IMR-90 (cell line): Measurements from ENCODE around the gene TATDN2.

ENCODE experiments used
- BHLHE40 ChIP-seq: fragments of 150-350 bp; IDR thresholded peaks from 2 replicates; pipeline ENCODE4 v1.6.1; 2016; ENCODE audit warnings: mild to moderate bottlenecking, low read depth, low read length
- CEBPB ChIP-seq: IDR thresholded peaks from 2 replicates; pipeline ENCODE4 v1.6.1; 2012; ENCODE audit warnings: low read depth, low read length, improper control_type of control experiment
- CHD1 ChIP-seq: IDR thresholded peaks from 2 replicates; pipeline ENCODE4 v1.6.1; 2012; ENCODE audit warnings: low read depth, low read length, improper control_type of control experiment
- CTCF ChIP-seq: conservative IDR thresholded peaks from 2 replicates; pipeline ENCODE4 v1.5.1; 2012; ENCODE audit warnings: mild to moderate bottlenecking, low read depth, low read length, improper control_type of control experiment
- MAZ ChIP-seq: IDR thresholded peaks from 2 replicates; pipeline ENCODE4 v1.6.1; 2012; ENCODE audit warnings: low read depth, mild to moderate bottlenecking, low read length, improper control_type of control experiment, moderate library complexity, borderline replicate concordance
- MXI1 ChIP-seq: IDR thresholded peaks from 2 replicates; pipeline ENCODE4 v1.6.1; 2012; ENCODE audit warnings: low read depth, mild to moderate bottlenecking, low read length, moderate library complexity, borderline replicate concordance
- NFE2L2 ChIP-seq: fragments of 150-350 bp; IDR thresholded peaks from 2 replicates; pipeline ENCODE4 v1.6.1; 2016; ENCODE audit warnings: low read depth, mild to moderate bottlenecking, low read length
- POLR2A ChIP-seq: IDR thresholded peaks from 2 replicates; pipeline ENCODE4 v1.6.1; 2012; ENCODE audit warnings: mild to moderate bottlenecking, low read depth, low read length
- RAD21 ChIP-seq: IDR thresholded peaks from 2 replicates; pipeline ENCODE4 v1.6.1; 2012; ENCODE audit warnings: low read length, improper control_type of control experiment
- RFX5 ChIP-seq: IDR thresholded peaks from 2 replicates; pipeline ENCODE4 v1.8.0; 2012; ENCODE audit warnings: low read depth, mild to moderate bottlenecking, low read length, moderate library complexity
- SMC3 ChIP-seq: fragments of 150-350 bp; IDR thresholded peaks from 2 replicates; pipeline ENCODE4 v1.6.1; 2016; ENCODE audit warnings: low read depth, mild to moderate bottlenecking, antibody characterized with exemption, low read length, moderate library complexity
- TF ChIP-seq, protein P1 (sequence below): fragments of 150-350 bp; IDR thresholded peaks from 2 replicates; pipeline ENCODE4 v1.6.1; 2017; ENCODE audit warnings: mild to moderate bottlenecking, antibody characterized with exemption, low read length, low read depth

DNA sequence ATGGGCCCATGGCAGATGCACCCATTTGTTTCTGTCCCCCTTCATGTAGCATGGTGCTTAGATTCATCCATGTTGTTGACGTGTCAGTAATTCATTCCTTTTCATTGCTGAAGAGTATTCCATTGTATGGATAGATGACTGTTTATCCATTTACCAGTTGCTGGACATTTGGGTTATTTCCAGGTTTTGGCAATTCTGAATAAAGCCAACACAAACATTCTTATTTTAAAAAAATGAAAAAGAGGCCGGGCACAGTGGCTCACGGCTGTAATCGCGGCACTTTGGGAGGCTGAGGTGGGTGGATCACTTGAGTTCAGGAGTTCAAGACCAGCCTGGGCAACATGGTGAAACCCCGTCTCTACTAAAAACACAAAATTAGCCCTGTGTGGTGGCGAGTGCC lies 18.7 kb upstream of the TATDN2 start:
- TF ChIP-seq NFE2L2, result no peak
- TF ChIP-seq CTCF, result no peak
- no peak for TF ChIP-seq POLR2A
- TF ChIP-seq, protein P1, sequence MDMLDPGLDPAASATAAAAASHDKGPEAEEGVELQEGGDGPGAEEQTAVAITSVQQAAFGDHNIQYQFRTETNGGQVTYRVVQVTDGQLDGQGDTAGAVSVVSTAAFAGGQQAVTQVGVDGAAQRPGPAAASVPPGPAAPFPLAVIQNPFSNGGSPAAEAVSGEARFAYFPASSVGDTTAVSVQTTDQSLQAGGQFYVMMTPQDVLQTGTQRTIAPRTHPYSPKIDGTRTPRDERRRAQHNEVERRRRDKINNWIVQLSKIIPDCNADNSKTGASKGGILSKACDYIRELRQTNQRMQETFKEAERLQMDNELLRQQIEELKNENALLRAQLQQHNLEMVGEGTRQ, result no peak
- no peak for TF ChIP-seq BHLHE40
- TF ChIP-seq MXI1, result no peak
- no peak for TF ChIP-seq RFX5
- TF ChIP-seq CHD1, result no peak
- TF ChIP-seq MAZ, result no peak
- no peak for TF ChIP-seq RAD21
- TF ChIP-seq CEBPB, result no peak
- TF ChIP-seq SMC3, result no peak
